Hematopoietic multipotent progenitor cell treated with erythropoietin and hydrocortisone succinate and interleukin-3 and kit ligand, for 4 days (in vitro differentiated cells): ENCODE measurements around the gene KCNMA1.
A peak's percentile ranks its signal among the peaks of the same experiment; 100 is the strongest.
"Not testable (repeated sequence)": the region's sequence is repeated elsewhere in the genome, so short reads cannot be mapped to it uniquely, and the experiment has no call there.

ENCODE experiments used
- DNase-seq: peaks from one replicate; pipeline ENCODE4 v3.0.0-alpha.2; 2015

KCNMA1 gene

GRCh38 chr10:77578583-77579227 lies 58.9 kb downstream of the KCNMA1 start:
- DNase-seq = no peak

DNA sequence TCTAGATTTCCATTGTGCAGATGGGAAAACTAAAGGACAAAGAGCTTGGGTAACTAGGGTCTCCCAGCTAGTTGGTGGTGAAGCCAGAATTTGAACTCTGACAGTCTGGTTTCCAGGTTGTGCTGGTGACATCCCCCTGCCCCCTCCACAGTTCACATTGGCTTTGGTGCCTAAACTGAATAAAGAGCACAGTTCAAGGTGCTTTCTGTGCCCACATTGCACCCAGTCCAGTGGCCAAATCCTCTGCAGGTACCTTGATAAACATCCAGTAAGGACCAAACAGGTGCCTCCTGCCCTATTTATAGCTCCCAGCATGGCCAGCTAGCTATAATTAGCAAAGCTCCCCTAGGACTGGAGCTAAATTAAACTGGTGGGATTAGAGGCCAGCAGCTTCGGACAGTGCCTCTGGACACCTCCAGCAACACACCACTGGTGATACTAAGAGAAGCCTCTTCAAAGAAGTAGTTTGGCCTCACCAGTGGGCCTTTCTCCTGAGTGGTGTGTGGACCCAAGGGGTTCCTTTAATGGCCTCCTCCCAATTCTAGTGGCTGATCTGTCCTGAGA lies 59.9 kb downstream of the KCNMA1 start:
- DNase-seq = no peak

GRCh38 chr10:77576444-77577032 lies 61.1 kb downstream of the KCNMA1 start:
- DNase-seq = no peak

GRCh38 chr10:77576007-77576367 lies 61.6 kb downstream of the KCNMA1 start:
- DNase-seq = no peak

DNA sequence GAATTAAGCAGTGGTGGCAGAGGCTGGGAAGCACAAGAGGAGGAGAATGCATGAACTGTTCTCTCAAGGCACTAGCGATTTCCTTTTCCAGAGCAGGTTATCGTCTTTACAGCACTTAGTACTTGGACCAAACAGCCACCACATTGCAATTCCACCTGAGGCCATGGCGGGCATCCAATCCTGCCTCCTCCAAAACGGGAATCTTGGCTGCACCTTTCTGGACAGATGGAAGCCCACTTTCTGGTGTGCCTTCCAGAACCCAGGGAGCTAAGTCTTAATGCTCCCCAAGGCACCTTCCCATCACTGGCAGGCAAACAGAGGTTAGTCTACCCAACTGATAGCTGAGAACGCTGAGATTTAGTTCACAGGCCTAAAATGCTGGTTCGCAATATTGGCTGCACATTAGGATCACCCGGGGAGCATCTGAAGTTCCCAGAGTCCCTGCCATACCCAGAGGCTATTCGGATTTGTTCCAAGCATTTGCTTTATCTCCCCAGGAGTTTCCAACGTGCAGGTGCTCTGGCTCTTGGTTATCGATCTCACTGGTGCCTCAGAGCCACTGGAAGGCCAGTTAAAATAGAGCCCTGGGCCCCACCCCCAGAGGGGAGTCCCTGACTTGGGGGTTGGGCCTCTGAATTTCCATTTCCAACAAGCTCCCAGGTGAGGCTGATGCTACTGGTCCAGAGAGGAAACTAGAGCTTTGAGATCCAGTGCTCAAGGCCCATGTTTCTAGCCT lies 62.2 kb downstream of the KCNMA1 start:
- no peak for DNase-seq

GRCh38 chr10:77574438-77574837 lies 63.2 kb downstream of the KCNMA1 start:
- DNase-seq = peak; percentile 44

- not testable (repeated sequence) for DNase-seq
Measured at GRCh38 chr10:77572520-77572919, 65.1 kb downstream of the KCNMA1 start.

- DNase-seq = no peak
Measured at GRCh38 chr10:77571490-77571889, 66.1 kb downstream of the KCNMA1 start.

DNA sequence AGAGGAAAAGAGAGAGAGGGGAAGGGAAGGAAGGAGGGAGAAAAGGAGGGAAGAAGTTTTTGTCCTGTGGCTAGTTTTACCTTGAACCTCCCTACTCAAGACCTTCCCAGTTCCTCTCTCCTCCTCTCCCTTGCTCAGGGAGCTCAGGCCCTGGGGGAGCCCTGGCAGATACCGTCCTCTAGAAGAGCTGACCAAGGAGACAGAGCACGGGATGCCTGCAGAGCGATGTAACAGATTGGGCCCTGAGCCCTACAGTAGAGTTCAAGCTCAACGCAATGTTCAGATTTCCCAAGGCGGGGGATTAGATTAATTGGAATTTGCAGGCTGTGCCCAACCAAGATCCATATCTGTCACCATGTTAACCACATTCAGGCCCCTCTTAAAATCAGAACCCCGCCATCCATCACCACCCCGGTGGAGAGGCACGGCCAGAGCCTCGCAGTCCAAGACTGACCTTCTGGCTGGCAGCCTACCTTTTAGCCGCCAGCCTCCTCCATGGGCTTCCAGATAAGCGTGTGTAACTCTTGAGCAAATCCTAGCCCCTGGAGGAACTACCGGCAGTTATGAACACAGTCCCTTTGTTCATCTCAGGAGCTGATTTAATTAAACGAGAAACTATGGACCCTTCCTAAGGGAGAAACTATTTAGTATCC lies 70.6 kb downstream of the KCNMA1 start:
- DNase-seq = no peak

- DNase-seq = no peak
Measured at GRCh38 chr10:77566236-77566635, 71.4 kb downstream of the KCNMA1 start.

GRCh38 chr10:77565590-77566023 lies 72.0 kb downstream of the KCNMA1 start:
- no peak for DNase-seq

GRCh38 chr10:77564731-77565589 lies 72.6 kb downstream of the KCNMA1 start:
- DNase-seq = no peak

DNA sequence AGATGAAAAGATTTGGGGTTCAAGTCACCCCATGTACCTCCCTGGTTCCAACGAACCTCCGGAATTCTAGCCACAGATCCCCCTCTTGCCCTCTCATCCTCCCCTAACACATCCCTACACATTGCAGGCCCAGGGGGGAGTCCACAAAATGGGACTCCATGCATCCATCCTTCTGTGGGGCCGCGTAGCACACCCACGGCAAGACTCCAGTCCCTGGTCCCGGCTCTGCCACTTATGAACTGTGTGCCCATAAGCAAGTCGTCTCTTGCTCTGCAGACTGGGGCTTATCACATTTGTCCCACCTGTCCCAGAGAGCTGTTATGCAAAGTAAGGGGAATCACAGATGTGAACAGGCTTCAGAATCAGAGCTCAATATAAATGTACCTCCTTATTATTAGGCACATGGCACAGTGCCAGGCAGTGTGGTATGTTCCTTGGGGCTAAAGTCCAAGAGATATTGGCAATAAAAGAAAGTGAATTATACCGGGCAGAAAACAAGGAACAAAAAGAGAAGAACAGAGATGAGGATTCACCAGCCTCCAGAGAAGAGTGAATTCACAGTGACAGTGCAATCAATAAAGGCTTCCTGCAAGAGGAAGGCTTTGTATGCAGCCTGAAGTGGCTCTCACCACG lies 73.9 kb downstream of the KCNMA1 start:
- DNase-seq = no peak

- DNase-seq = no peak
Measured at GRCh38 chr10:77562742-77563141, 74.9 kb downstream of the KCNMA1 start.

- DNase-seq = no peak
Measured at GRCh38 chr10:77561991-77562390, 75.6 kb downstream of the KCNMA1 start.

GRCh38 chr10:77560471-77560870 lies 77.1 kb downstream of the KCNMA1 start:
- no peak for DNase-seq

GRCh38 chr10:77560052-77560451 lies 77.6 kb downstream of the KCNMA1 start:
- DNase-seq = no peak

GRCh38 chr10:77556990-77557601 lies 80.5 kb downstream of the KCNMA1 start:
- no peak for DNase-seq

DNA sequence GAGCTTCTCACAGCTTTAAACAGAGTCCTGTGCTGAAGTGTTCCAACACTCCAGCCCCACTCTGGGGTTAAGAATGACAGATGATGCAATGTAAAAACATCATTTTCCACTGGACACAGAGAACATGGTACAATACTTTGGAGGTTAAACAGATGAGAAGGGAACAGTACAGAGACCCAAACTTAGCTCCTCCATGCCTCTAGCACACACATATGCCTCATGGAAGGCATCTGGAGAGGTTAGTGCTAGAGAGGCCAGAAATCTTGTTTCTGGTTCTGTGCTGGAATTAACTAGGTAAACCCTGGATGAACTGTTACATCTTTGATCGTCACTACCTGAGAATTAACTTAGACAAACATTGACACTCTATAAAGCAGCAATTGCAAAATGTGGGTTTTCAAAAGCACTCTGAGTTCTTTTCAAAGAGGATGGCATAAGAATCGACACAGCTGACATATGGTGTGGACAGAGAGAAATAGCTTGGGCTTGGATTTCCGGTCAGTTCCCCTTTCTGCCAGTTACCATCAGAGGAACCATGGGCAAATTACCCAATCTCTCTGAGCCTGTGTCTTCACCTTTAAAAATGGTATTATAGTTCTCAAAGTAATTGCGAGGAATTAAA lies 81.9 kb downstream of the KCNMA1 start:
- no peak for DNase-seq

- peak; percentile 65 for DNase-seq
Measured at GRCh38 chr10:77554996-77555397, 82.6 kb downstream of the KCNMA1 start.

DNA sequence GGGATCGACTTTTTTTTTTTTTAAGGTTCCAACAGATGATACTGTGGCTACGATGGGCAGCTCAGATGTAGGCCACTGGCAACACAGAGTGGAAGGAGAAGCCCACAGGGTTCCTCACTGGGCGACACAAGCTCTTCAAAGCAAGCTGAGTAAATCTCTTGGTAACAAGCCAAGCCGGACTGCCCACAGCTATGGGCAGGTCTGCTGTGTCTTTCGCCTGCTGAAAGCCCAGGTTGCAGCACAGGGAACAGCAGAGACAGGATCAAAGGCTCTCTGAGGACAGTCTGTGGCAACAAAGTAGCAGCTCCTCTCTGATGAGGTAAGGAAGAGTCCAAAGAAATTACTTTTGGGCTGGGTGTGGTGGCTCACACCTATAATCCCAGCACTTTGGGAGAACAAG lies 83.6 kb downstream of the KCNMA1 start:
- peak; percentile 12 for DNase-seq
